OCI-LY3 (cell line): ENCODE measurements around the gene ALS2CL.

ENCODE experiments used
- EZH2phosphoT487 ChIP-seq: fragments of 200-600 bp; shearing (Covaris generic); IDR thresholded peaks from 2 replicates; pipeline ENCODE4 v1.6.1; 2018; ENCODE audit warnings: antibody characterized with exemption, mixed run types, low read depth
- TF ChIP-seq, protein P1 (sequence below): fragments of 200-600, 300-600 bp; sonication (generic); IDR thresholded peaks from 2 replicates; pipeline ENCODE4 v1.5.1; 2014; ENCODE audit warnings: antibody characterized with exemption, low read length, low read depth

DNA sequence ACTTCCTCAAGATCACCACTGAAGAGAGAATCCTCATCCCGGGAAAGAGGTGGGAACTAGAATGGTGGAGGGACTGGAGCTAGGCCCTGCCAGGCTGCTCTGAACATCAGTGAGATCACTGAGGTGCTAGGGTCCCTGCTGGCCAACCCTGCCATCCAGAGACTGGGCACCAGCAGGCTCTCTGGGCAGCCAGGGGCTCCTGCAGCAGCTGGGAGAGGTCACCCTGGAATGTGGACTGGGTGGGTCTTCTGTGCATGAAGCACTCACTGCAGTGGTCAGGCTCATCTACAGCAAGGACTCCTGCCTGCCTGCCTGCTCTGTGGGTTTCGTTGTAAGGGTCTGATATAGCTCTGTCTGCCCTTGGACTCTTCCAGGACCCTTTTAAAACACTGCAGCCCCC lies 24.9 kb downstream of the ALS2CL start:
- TF ChIP-seq EZH2phosphoT487, result no peak
- TF ChIP-seq, protein P1, sequence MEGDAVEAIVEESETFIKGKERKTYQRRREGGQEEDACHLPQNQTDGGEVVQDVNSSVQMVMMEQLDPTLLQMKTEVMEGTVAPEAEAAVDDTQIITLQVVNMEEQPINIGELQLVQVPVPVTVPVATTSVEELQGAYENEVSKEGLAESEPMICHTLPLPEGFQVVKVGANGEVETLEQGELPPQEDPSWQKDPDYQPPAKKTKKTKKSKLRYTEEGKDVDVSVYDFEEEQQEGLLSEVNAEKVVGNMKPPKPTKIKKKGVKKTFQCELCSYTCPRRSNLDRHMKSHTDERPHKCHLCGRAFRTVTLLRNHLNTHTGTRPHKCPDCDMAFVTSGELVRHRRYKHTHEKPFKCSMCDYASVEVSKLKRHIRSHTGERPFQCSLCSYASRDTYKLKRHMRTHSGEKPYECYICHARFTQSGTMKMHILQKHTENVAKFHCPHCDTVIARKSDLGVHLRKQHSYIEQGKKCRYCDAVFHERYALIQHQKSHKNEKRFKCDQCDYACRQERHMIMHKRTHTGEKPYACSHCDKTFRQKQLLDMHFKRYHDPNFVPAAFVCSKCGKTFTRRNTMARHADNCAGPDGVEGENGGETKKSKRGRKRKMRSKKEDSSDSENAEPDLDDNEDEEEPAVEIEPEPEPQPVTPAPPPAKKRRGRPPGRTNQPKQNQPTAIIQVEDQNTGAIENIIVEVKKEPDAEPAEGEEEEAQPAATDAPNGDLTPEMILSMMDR, result no peak
